ENCODE results near the gene FAAP100. TPM values are rescaled to one million over a fixed set of nuclear protein-coding genes. Genes with fewer than 3 reads are reported as not detected.

FAAP100 gene
- total RNA-seq, 1 donor from 2014 or later: 24.2 TPM

DNA sequence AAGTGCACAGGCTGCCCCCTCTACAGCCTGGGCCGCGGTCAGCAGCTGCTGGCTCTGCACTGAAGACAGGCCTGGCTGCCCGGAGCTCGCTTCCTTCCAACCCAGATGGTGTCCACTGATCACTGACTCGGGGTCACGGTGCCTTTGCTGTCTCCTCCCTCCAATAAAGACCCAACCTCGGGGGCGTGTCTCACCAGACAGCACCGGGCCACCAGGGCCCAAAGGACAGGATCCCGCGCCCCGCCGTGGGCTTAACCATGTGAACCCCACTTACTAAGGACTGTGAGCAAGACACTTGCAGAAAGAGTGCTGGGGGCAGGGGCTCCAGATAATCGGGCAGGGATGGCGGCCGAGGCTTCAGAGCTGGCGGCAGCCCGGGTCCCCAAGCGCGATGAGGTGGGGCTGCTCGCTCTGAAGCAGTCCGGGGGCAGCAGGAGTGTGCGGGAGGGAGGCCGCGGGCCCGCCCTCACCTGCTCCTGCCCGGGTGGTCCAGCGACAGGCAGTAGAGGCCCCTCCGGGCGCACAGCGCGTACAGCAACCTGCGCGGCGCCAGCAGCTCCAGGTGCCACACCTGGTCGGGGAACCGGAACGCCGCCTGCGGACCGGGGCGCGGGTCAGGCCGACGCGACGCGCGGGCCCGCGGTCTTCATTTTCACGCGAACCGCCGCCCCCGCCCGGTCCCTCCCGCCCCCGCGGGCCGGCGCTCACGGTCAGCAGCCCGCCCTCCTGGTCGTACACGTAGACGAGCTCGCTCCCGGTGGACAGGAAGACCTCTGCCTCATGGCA lies 502 bp downstream of the FAAP100 start:
- no peak for DNase-seq

DNA sequence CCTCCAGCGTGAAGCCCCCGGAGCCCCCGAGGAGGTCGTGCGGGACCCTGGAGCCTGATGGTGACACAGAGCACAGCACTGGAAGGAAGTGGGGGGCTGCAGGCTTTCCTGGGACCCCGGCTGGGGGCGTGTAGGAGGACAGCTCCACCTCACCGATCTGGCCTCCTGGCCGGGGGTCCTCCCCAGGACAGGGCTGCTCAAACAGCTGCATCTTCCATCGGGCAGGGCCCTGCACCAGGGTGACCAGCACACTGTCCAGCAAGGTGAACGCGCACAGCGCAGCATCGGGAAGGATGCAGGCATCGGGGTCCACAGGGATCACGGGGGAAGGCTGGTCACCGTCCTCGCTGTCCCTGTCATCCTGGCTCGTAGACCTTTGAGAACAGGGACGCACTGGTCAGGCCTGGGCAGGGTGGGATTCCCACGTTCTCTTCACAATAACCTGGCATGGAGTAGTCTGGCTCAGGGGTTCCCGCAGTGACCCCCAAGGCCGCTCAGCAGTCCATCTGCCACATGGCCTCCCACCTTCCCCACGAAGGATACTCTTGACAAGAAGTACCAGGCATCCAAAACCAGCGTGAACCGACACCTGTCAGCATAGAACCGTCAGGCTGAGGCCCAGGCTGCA lies 1.2 kb downstream of the FAAP100 start:
- DNase-seq: no peak

DNA sequence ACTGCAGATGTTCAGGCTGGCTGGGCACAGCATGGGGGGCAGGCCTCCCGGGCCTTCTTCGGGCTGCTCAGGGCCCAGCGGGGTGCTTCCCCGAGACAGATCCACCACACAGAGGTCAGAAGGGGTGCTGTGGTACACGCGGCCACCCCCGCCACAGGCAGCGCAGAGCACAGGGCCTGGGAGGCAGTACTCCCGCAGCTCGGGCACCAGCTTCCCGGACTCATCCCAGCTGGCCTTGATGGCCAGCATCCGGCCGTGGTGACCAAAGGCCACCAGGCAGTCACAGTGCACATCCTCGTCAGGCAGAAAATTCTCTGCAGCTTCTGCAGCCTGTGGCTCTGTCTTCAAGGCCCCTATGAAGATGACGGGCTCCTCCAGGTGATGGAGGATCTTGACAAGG lies 1.9 kb downstream of the FAAP100 start:
- no peak for DNase-seq

DNA sequence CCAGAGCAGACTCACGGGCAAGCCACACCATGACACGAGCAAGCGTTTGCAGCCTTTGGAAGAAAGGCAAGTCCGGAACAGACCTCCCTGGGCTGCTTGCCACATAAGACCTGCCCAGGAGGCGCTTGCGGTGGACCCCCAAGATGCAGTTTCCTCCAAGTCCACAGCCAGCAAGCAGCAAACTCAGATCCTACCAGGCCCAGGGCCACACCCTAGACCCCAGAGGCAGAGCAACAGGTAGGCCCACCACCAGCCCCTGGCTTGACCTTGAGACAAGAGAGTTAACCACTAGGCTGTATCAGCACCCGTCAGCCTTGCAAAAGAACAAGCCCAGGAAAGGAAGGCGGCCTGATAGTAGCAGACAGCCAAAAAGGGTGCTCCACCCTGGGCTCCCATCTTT lies 2.3 kb downstream of the FAAP100 start:
- DNase-seq: no peak

DNA sequence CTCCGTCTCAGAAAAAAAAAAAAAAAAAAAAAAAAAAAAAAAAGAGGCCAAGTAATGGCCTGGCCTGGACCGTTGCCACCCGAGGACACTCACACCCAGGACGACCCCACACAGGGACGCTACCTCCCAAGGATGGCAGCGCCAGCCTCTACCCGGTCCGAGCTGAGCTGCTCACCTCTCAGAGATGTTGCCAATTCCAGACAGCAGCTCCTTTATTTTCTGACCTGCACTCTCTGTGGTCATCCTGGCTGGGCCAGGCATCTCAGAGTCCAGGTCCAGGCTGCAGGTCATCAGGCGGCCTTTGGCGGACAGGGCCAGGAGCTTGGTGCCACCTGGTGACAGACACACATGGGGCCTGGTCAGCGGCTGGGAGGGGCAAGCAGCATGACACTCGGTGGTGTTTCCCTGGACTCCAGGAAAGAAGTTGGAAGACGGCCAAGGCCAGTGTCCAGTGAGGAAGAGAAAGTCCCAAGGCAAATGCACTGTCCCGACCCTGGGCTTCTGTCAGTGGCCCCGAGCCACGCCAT lies 3.1 kb downstream of the FAAP100 start:
- DNase-seq: no peak

DNA sequence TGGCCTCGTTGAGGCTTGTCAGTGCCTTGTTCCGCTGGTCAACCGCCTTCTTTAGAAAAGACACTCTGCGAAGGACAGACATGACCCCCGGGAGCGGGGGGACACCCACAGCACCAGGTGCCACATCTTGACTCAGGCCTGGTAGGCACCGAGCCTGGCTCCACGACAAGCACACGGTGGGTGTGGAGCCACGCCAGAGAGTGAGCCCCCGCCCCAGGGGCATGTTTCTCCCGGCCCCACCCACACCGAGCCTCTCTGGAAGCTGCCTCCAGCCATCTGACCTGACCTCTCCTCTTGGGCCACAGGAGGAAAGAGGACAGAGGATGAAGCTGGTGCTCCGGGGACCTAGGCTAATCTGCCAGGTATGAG lies 4.6 kb downstream of the FAAP100 start:
- DNase-seq: no peak

DNA sequence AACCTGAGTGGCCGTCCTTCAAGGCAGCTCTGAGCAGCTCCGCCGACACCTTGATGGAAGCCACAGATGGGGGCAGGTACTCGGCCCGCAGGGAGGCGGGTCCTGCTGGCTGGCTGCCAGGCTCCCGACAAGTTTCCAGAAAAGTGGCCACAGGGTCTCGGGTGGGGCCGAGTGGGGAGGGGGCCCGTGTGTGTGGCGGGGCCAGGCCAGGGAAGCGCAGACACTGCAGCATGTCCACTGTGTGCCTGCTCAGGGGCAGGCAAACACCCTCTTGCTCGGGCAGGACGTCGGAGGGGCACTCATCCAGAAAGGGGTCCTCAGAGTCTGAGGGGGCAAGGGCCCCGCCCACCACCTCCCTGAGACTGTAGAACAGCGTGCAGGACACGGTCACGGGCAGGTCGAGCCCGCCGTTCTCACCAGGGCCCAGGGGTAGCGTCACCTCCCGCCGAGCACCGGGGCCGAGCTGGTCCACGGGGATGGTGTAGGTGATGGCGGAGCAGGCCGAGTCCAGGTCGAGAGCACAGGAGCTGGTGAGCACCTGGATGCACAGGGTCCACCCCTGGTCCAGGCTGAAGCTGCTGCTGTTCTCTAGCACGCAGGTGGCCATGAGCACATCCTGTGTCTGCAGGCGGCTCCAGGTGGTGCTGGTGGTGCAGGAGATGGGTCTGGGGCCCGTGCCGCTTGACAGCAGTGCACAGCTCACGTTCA lies 5.1 kb downstream of the FAAP100 start:
- no peak for DNase-seq

DNA sequence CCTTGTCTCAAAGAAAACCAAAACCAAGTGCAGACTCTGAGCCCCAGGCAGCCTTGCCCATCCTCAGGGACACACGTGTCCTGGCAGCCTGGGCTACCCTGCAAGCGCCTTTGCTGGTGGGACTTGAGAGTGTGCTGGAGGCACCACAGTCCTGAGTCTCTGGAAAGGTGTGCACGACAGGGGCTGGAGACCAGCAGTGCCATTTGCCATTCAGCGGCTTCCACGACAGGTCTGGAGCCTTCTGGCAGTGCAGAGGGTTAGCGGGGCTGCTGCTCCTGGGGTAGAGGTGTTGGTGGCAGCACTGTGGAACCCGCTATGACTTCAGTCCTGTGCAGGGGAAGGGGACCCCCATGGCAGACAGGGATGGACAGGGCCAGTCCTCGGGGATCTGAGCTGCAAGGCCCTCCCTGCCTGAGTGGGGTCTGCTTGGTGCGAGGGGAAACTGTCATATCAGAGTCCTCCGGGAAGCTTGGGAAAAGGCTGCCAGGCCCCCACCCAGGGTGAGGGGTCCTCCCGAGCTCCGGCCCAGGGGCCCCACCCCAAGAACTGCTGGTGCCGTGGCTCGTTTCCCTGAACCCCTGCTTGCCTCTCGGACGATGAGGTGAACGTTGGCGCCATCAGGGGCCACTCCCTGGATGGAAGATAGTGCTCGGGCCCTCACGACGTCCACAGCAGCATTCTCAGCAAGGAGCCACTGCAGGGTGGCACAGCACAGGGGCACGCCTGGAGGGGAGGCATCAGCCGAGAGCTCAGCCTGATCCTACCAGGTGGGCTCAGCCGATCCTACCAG lies 6.8 kb downstream of the FAAP100 start:
- DNase-seq: no peak

DNA sequence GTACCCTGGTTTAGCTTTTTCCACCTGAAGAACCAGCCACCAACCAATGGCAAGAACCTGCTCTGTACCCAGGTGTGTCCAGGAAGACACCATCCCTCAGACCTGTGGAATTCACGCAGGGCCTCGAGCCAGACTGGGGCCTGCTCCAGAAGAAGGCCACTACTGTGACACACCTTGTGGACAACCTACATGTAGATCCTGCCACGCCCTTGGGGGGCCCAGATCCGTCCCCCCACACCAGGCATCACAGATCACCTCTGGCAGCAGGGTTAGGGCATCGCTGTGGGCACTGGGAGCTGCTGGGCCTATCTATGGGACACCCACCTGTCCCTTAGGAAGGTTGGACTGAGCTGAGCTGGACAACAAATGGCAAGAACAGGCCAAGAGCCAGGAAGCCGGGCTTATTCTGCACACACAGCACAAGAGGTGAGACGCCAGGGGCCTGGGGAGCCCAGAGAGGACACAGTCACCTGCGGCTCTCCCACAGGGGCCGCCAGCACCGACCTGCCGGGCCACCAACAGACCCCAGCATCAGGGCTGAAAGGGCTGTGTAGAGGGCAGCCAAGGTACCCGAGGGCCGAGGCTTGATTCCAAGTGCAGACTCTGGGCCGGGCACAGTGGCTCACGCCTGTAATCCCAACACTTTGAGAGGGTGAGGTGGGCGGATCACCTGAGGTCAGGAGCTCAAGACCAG lies 7.7 kb downstream of the FAAP100 start:
- no peak for DNase-seq

DNA sequence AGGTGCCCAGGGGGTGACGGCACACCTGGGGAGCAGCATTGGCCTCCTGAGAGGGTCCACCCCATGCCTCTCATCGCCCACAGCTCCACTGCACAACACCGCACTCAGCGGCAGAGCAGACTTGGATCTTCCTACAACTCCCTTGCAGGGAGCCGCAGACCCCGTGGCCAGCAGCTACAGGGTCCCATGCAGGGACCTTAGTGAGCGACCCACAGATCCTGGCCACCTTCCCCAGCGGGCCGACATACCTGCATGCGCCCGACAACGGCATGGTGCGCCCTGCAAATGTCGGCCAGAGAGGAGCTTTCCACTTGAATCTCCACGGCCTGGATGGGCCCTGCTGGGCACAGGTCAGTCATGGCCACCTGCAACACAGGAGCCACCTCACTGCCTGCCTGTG lies 8.4 kb downstream of the FAAP100 start:
- DNase-seq: no peak

DNA sequence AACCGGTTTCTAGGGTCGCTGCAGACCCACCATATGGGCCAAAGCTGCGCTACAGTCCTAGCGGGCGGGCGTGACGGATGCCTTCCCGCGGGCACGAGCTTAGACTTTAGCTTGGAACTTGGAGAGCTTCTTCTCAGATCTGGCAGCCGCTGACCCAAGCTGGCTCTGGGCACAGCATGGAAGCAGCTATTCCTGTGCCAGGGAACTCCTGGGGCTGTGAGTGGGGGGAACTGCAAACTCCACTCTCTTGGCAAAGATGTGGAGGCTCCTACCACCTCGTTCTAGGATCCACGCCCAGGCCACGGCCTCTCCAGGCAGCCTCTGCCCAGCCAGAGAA lies 8.8 kb downstream of the FAAP100 start:
- no peak for DNase-seq

DNA sequence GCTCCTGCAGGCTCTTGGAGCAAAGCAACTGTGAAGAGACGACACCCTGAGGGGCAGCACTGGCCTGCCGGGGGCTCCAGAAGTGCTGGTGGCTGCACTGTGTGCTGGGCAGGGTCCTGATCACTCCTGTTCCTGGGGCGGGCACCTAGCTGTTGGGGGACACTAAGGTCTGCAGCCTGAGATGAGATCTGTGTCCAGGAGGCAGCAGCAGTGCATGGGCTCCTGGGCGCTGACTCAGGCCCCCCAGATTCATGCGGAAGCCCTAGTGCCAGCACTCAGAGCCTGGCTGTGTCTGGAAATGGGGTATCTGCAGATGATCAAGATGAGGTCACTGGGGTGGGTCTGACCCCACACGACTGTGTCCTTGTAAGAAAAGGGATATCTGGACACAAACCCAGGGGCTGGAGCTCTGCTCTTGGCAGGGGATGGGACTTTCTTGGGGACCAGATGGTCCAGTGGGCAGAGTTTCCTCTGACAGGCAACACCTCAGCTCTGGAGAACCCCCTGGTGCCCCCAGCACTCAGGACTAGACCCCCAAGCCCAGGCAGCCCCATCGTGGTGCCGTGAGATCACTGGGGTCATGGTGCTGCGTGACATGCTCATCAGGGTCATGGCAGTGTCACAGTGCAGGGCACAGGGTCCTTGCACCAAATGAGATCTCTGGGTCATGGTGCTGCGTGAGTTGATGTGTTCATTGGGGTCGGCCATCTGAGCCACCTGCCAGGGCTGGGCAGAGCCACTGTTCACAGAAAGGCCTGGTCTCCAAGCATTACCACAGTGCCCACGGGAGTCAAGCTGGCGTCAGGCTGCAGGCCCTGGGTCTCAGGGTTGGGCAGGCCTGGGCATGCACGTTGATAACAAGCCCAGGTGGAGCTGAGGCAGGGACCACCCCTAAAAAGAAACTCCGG lies 9.5 kb downstream of the FAAP100 start:
- DNase-seq: no peak

DNA sequence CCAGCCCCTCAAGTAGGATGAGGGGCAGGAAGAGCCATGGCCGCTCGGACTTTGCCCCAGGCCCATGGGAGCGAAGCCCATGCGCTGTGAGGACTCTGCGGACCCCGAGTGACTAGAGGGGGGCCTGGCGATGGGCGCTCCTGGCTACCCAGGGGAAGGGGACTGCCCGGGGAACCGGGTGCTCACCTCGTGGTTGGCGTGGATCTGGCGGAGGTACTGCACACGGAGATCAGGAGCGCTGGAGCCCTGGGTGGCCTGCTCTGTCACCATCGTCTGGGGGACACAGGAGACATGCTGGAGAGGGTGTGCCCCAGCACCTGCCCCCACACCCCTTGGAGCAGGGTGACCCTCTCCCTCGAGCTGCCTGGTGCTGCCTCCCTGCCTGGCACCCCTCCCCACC lies 11.0 kb downstream of the FAAP100 start:
- DNase-seq: no peak

DNA sequence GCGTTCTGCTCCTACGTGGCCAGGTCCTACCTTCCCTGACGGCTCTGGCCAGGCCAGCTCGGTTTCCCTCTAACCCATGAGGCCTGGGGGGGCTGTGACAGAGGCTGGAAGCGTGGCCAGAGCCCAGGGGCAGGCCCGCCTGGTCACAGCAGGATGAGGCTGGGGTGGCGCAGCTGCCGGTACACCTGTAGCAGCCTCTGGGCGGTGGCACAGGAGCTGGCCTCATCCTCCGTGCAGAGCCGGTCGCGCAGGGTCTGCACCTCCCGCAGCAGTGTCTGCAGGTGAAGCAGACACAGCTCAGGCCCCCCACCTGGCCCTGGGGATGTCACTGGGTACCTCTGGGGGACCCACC lies 11.5 kb downstream of the FAAP100 start:
- no peak for DNase-seq

DNA sequence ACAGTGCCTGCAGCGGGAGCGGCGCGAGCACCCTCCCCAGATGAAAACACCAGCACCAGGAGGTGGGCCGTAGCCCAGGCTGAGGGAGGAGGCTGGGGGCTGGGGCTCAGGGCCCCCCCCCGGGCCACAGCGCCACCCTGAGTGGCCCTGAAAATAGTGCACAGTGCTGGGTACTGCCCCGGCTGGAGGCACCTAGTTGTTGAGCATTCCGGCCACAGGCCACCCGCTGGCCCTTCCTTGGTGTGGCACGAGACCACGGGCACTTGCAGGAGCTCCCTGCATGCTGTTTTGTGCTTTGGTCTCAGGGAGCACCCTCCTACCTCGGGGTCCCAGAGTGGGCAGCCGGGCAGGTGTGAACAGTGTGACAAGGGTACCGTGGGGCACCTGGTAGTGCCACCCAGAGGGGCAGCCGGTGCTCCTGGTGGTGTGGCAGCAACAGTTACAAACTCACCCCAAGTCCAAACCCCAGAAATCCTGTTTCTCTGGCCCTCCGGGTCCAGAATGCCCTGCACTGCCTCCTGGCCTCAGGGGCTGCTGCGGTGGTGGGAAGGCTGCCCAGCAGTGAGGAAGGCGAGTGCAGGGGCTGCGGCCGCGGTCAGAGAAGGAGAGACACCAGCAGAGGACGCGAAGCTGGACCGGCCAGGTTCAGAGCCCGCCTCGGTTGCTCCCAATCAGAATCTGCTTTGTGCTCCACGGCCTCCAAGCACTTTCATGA lies 12.0 kb downstream of the FAAP100 start:
- DNase-seq: no peak

DNA sequence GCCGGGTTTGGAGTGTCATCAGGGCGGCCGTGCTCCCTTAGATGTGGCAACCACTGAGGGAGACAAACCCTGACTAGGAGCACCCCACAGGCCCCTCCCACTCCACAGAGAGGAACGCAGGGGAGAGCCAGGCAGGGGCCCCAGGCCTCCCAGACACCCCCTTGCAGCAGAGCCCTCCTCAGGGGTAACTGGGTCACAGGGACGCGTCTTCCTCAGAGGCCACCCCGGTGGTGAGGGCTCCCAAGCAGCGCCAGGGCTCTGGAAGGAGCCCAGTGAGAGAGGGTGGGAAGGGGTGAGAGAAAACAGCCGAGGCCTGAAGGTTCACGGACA lies 12.6 kb downstream of the FAAP100 start:
- DNase-seq: no peak

DNA sequence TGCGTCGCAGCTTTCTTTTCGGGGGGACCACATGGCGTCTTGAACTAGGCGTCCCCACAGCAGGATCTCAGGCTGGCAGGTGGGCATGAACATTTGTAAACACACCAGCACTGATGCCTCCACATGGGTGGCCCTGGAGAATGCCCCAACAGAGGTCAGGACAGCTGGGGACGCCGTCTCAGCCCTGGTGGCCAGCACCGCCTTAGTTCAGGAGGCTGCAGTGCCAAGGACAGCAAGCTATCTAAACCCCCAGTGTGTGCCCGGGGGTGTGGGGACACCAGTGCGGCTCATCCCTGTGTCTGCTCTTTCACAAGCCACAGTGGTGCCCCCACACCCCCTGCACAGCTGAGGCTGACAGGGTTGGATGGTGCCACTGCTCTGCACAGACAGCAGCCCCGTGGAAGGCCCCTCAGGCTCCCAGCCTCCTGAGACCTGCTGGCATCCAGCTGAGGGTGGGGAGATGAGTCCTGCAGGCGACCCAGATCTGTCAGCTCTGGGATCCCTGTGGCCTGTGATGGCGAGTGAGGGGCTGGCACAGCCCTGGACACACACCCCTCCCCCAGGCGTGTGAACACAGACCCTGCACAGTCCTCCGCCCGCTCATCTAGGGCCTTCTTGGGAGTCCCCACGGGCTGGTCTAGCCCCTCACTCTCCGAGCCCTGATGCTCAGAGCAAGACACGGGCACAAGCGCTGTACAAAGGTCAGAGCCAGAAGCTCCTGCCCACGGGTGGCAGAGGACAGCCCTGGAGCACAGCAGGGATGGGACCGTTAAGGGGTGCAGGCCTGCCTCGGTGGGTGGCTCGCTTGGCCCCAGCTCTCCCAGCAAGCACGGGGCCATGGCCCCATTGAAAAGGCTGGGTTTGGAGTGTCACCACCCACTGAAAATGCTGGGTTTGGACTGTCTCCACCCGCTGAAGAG lies 13.2 kb downstream of the FAAP100 start:
- DNase-seq: no peak

DNA sequence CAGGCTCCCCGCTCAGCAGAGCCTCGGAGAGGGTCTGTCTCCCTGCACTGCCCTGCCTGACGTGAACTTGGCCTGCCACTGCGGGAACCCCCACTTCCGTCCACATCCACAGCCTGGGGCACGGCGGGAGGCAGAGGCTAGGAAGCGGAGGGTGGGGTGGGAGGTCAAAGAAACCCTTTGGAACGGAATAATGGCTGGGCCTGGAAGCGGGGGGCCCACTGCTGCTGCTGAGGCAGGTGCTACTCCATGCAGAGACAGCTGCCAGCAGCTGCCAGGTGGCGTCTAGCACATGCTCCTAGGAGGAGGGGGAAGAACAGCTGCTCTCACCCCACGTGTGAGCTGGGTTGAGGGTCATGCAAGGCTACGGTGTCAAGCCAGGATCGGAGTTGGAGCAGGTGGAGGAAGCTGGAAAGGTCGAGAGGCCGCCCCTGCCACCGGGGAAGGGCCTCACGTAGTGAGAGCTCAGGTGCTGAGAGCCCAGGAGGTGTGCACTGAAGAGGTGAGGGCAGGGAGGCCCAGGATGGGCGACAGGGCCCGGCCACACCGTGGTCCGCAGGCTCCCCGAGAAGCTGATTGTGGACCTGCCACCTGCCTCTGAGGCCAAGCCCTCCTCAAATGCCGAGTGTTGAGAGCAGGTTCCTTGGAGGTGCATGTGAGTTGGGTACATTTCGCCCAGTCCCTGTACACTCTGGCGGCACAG lies 14.1 kb downstream of the FAAP100 start:
- DNase-seq: no peak

DNA sequence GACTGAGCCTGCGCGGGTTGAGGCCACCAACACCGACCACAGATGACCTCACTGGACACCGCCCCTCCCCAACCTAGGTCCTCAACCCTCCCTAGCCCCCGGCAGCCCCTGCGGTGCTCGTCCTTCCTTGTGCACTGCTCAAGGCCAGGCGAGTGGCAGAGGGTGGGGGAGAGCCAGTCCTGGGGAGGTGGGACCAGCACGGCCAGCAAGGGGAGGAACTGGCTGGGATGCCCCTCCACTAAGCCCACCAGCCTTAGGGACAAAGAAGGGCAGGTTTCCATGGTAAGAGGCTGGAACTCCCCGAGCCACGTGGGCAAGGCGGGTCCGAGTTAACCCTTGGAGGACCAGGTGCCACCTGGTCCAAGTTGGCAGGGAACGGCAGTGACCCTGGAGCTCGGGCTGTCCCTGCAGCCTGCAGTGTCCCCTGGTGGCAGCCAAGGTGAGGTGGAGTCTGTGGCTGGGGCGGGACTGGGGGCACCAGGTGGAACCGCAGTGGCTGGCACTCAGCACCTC lies 14.8 kb downstream of the FAAP100 start:
- no peak for DNase-seq

Data from occipital lobe (tissue), 2 donors.